HG03025 (cell line): ENCODE results near the gene ST3GAL4.

Experiments used
- ATAC-seq: cut with Tn5 transposase; IDR thresholded peaks from one replicate; pipeline ENCODE4 v1.9.1; 2021; ENCODE audit warnings: mild to moderate bottlenecking, moderate library complexity; ENCODE audit not compliant: unreplicated experiment, low FRiP score

Gene ST3GAL4

GRCh38 chr11:126461996-126462395 lies 106.5 kb downstream of the ST3GAL4 start:
- ATAC-seq: no peak

- no peak for ATAC-seq
These were observed 106.9 kb downstream of the ST3GAL4 start for GRCh38 chr11:126462422-126462821.
